GM18507 (cell line): ENCODE measurements around the gene ANKRD13D.
"Not testable (repeated sequence)": the region's sequence is repeated elsewhere in the genome, so short reads cannot be mapped to it uniquely, and the experiment has no call there.

Source experiments
- DNase-seq: peaks from one replicate; pipeline ENCODE4 v3.0.0; 2011; ENCODE audit warnings: low read depth; ENCODE audit not compliant: insufficient read length; ENCODE audit errors: extremely low spot score
- FAIRE-seq: peaks from 2 replicates; lab custom pipeline; 2011; peaks lifted over from hg19 to GRCh38; lab: Jason Lieb, UNC

The ANKRD13D gene

DNA sequence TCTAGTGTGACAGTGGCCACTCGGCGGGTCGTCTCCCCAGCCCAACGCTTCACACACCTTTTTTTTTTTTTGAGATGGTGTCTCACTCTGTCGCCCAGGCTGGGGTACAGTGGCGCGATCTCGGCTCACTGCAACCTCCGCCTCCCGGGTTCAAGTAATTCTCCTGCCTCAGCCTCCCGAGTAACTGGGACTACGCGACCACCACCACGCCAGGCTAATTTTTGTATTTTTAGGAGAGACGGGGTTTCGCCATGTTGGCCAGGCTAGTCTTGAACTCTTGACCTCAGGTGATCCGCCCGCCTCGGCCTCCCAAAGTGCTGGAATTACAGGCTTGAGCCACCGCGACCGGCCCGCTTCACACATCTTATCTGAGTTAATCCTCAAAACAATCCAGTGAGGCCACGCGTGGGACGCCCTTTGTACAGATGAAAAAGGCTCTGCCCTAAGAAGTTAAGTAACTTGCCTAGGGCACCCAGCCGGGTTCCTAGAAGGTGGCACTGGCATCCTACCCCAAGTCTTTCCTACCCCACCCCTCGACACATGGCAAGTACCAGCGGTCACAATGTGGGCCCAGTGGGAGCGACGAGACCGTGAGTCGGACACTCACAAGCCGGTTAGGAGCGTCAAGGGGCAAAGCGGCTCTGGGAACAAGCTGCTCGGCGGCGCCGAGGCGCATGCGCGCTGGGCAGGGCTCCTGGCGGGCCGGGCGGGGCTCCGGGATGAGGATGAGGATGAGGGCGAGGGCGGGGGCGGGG lies 28.0 kb upstream of the ANKRD13D start:
- not testable (repeated sequence) for FAIRE-seq, DNase-seq

DNA sequence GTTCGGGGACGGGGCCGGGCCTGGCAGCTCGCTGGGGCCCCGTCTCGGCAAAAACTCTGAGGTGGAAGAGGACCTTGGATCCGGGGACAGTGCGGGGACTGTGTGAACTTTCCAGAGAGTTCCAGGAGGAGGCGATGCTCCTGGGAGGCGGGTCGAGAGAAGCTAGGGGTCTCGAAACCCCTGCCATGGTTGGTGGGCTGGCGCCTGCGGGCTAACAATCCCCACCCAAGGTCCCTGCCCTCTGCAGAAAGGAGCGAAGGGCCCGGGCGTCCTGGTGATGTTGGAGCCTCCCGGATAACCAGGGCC lies 27.5 kb upstream of the ANKRD13D start:
- no peak for DNase-seq
- no peak for FAIRE-seq

GRCh38 chr11:67261946-67262681 lies 27.0 kb upstream of the ANKRD13D start:
- DNase-seq (no peak), FAIRE-seq (no peak)

DNA sequence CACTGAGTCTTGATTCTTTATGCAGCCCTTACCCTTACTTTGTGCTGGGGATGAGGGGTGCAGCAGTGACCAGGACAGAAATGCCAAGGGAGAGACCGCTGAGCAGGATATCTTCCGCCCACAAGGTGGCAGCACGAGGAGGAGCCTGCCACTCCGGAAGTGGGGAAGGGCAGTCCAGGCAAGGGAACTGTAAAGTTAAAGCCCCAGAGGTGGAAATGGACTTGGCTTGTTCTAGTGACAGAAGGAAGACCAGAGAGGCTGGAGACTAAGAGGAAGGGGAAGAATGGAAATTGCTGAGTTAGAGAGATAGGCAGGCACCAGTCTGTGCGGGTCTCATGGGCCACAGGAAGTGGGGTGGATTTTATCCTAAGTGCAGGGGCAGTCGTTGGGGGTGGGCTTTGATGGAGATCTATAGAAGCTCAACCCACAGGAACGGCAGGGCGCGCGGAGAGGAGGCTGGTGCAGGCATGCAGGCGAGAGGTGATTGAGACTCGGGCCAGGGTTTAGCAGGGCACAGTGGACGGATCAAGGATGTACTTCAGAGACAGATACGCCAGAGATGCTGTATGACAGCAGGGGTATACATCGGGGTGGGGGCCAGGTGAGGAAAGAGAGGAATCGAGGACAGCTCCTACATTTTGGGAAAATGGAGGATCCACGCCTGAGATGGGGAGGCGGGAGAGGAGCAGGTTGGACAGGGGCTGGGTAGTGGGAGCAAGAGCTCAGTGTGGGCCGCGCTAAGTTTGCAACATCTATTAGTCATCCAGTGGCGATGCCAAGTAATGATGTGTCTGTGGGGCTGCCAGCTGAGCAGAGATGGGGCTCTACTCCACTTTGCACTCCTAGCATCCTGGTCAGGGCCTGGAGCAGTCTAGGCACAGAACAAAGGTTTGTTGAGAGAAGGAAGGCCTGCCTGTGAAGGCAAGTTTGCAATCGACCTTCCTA lies 26.1 kb upstream of the ANKRD13D start:
- peak; percentile 75 for DNase-seq
- FAIRE-seq, result peak; percentile 95

DNA sequence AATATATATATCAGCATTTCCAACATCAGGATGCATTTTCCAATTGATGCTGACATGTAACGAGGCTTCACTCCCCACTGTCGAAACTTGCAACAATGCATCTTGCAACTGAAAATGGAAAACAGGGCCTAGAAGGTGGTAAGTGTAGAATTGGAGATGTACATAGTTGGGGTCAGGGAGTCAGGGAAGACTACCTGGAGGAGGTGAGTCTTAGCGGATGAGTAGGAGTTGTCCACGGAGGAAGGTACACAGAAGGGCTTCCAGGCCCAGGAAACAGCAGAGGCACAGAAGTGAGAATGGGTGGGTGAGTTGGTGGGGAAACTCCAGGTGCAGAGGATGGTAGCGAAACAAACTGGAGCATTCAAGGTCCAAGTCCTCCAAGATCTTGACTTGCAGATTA lies 24.8 kb upstream of the ANKRD13D start:
- no peak for DNase-seq
- no peak for FAIRE-seq

DNA sequence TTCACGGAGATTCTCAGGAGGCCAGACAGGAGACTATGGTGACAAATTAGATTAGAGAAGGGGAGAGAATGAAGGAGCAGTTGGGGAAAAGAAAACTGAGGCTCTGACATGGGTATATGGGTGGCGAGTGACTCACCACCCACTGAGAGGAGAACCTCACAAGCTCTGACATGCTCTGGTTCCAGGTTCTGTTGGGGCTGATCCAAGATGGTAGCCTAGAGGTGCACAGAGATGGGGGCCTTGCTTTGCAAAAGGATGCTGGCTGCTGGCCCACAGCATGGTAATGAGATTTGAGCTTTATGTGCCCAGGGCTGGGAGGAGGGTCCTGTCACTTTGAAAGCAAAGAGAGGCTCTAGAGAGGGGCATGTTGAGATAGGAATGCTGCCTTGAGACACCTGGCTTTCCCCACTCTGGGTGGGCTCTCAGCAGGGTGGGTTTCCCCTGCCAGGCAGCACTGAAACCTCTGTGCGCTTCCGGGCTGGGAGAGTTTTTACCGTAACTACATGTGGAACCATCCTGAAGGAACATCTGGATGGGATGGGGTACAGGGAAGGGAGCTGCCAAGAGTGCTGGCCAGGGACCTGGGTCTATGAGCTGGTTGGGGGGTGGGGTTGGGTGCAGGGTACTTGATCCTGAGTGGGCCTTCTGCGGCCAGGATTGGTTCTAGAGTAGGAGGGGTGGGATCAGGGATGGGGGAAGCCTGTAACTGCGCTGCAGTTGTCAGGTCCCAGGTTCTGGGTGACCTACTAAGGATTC lies 24.0 kb upstream of the ANKRD13D start:
- DNase-seq (no peak), FAIRE-seq (no peak)

- FAIRE-seq (peak; percentile 35), DNase-seq (no peak)
These were observed 23.3 kb upstream of the ANKRD13D start for GRCh38 chr11:67265633-67266448.

DNA sequence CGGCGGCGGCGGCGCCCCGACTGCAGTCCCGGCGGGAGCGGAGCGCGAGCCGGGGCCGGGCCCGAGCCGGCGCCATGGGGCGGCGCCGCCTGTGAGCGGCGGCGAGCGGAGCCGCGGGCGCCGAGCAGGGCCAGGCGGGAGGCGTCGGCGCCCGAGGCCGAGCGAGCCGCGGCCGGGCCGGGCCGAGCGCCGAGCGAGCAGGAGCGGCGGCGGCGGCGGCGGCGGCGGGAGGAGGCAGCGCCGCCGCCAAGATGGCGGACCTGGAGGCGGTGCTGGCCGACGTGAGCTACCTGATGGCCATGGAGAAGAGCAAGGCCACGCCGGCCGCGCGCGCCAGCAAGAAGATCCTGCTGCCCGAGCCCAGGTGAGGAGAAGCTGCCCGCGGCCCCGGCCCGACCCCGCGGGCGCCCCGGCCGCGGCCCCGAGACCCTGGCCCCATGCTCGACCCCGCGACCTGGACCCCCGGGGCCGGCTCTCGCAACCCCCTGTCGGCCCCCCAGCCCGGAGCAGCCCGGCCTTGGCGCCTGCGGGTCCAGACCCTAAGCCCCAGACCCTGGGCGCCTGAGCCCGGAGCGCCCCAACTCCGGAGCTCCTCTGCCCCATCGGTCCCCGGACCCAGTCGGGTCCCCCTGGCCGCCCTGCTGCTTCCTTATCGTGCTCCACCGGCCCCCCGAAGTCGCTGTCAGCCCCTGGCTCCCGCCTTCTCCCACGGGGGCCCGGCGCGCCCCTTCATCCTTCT lies 22.5 kb upstream of the ANKRD13D start, which contains the start of gene GRK2:
Gene GRK2 (plus strand): TSS at position 25 of the 739 bp plus-strand sequence. CDS start 227 bp downstream, at position 252.
- DNase-seq, result no peak
- no peak for FAIRE-seq

DNA sequence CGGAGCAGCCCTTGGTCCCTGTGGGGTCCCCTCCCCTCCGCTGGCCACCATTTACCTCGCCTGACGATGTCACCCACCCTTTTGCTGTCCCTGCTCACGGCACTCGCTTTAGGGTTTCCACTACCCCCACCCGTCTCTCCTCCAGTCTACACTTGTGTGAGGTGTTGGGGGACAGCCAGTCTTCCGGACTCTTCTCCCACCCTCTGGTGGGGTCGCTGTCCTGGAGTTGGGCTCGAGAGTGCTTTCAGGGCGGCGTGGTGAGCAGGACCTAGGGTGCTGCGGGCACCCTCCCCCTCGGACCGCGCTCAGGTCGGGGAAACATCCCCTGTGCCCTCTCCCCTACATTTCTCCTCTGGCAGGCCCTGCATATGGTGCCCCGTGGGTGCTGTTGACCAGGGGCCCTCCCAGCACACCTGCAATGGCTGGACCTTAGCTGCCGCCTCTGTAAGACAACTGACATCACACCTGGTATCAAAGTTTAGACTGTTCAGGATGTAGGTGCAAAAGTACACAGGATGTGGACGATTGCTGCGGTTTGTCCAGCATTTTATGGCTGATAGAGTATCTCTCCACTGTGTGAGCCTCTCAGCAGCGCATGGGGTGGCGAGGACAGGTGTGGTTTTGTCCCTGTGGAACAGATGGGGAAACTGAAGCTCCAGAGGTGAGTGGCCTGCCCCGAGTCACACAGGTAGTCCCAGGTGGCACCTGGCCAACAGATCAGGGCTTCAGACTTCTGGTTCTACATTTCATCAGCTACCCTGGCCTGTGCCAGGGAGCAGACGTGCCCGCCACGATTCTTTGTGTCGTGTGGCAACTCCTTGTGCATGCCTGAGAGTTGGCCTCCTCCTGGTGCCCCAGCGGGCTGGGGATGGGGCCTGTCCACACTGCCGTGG lies 21.7 kb upstream of the ANKRD13D start:
- DNase-seq, result no peak
- FAIRE-seq, result peak; percentile 53

DNA sequence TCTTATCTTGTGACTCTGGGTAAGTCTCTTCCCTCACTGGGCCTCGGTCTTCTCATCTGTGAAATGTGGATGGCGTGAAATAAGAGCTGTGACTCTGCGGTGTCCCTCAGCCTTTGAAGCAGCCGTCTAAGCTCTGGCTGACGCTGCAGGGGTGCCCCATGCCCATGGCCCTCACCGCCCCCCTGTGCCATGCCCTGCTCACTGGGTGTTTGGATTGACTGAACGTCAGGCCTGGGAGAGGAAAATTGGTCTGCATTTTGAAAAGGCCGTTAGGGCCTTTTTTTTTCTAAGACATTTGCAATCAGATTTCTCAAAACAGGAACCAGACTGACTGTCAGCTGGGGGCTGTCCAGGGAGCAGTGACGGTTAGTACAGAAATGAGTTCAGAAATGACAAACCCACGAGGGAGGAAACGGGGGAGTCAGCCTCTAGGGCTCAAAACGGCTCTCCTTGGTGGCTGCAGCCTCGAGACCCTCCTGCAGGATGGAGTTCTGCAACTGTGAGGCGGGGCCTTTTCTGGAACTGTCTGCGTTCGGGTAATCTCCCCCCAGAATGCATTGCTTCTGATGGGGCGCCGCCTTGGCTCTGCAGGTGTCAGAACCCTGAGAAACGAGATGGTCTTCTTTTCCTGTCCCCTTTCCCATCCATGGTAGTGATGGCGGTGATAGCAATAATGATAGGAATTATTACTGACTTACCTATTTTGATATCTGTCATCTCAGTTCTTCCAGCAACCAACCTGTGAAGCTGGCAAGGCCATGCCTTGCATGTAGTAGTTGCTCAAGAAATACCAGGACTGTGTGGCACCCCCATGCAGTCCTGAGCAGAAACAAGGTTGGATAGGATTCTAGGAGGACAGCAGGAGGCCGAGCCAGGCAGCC lies 20.8 kb upstream of the ANKRD13D start:
- DNase-seq (no peak), FAIRE-seq (peak; percentile 94)

DNA sequence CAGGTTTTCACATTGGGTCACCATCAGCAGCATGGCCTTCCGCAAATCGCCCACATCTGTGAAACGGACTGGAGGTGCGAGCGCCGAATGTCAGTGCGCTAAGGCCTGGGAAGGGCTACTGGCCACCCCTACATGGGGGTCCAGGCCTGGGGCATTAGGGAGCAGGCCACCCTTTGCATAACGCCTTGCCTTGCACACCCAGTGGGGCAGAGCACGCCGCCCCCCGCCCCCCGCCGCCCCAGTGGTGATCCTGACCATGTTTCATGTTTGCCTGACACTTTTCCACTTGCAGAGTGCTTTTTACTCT lies 20.2 kb upstream of the ANKRD13D start:
- DNase-seq (no peak), FAIRE-seq (no peak)

GRCh38 chr11:67269401-67270255 lies 19.5 kb upstream of the ANKRD13D start:
- DNase-seq (no peak), FAIRE-seq (peak; percentile 15)

GRCh38 chr11:67270256-67271204 lies 18.6 kb upstream of the ANKRD13D start:
- peak; percentile 12 for FAIRE-seq
- DNase-seq, result no peak

GRCh38 chr11:67271205-67271540 lies 17.9 kb upstream of the ANKRD13D start:
- DNase-seq (no peak), FAIRE-seq (no peak)
